ENCODE measurements around the gene CCDC87. TPM values are rescaled to one million over a fixed set of nuclear protein-coding genes. Genes with fewer than 3 reads are reported as not detected.
A peak's percentile ranks its signal among the peaks of the same experiment; 100 is the strongest.

Gene CCDC87
- total RNA-seq, 1 experiment from 2014 or later = 1.1 TPM

GRCh38 chr11:66566221-66566620 lies 26.6 kb downstream of the CCDC87 start:
- Mint-ChIP-seq H3K27ac (peak overlapping the region in 1 of 3 experiments; percentile 33; a peak in 3 of 7 replicates), H3K4me1 (peaks cover 24 to 28% of the 10 kb centered on the region in 2 experiments), H3K9me3 (peaks cover 3 to 4% of the 10 kb centered on the region in 2 experiments; a peak in 2 of 5 replicates)

More at GRCh38 chr11:66566221-66566620, 26.6 kb downstream of the CCDC87 start:
- no peak overlapping the region for H3T11ph ChIP-seq (ENCODE audit: low read length)
- no peak overlapping the region for H3K9ac ChIP-seq (ENCODE audit: extremely low read depth, insufficient read length, low read length)
- H3K27me3 Mint-ChIP-seq (ENCODE audit: low read depth) = peaks cover 2% of the 10 kb centered on the region
- H4K91ac ChIP-seq (ENCODE audit: insufficient read length, low read depth, low read length) = no peak overlapping the region
- no peaks in the 10 kb centered on the region for H3K79me1 ChIP-seq (ENCODE audit: insufficient read depth, low read depth, low read length, poor library complexity, severe bottlenecking)
- H3K56ac ChIP-seq (ENCODE audit: insufficient read length, low read depth, low read length) = no peak overlapping the region
- no peaks in the 10 kb centered on the region for H4K20me1 ChIP-seq (ENCODE audit: control insufficient read depth, insufficient read depth, insufficient read length)
- H3K23me2 ChIP-seq (ENCODE audit: insufficient read length, low read depth, low read length, poor library complexity, severe bottlenecking) = no peaks in the 10 kb centered on the region
- H3K14ac ChIP-seq (ENCODE audit: insufficient read depth, low read length) = no peak overlapping the region
- no peak for TF ChIP-seq CTCF (conservative IDR thresholded peaks at IDR 0.05)
- no peak overlapping the region for H4K8ac ChIP-seq (replicated peaks; ENCODE audit: insufficient read length, low read depth, low read length)
- no peak overlapping the region for H2AK5ac ChIP-seq (ENCODE audit: insufficient read length, low read length)
- no peak for DNase-seq
- no peak overlapping the region for H2AFZ ChIP-seq (ENCODE audit: low read length)
- no peak overlapping the region for H2BK5ac ChIP-seq (ENCODE audit: insufficient read length, low read length)
- peaks cover 3 to 36% (median 24%) of the 10 kb centered on the region in 3 experiments for H3K36me3 Mint-ChIP-seq (ENCODE audit: insufficient read depth in 1 of 3, low read depth in 3 of 3)
- H3K4me3 Mint-ChIP-seq = no peak overlapping the region
- H3K4ac ChIP-seq (ENCODE audit: low read depth, low read length) = no peak overlapping the region
- H4K5ac ChIP-seq (ENCODE audit: insufficient read length, low read depth, low read length) = no peak overlapping the region
- no peak overlapping the region for H3K18ac ChIP-seq (ENCODE audit: insufficient read length, low read depth, low read length)
- H2BK120ac ChIP-seq (ENCODE audit: low read depth, low read length, poor library complexity, severe bottlenecking) = no peak overlapping the region
- H2BK15ac ChIP-seq (ENCODE audit: low read depth, low read length) = no peak overlapping the region
- H3K23ac ChIP-seq (ENCODE audit: insufficient read length, low read depth, low read length) = no peak overlapping the region
- H3K9me3 ChIP-seq (ENCODE audit: control insufficient read depth, low read depth, low read length) = no peaks in the 10 kb centered on the region
- no peak overlapping the region for H3K27ac ChIP-seq (ENCODE audit: insufficient read length, low read depth, low read length)
- H3K27me3 ChIP-seq (ENCODE audit: insufficient read depth, low read length) = no peaks in the 10 kb centered on the region
- H3K4me1 ChIP-seq (ENCODE audit: insufficient read depth, low read length) = peaks cover 11% of the 10 kb centered on the region
- no peaks in the 10 kb centered on the region for H3K79me2 ChIP-seq (ENCODE audit: insufficient read depth, low read length)
- WGBS (ENCODE audit: extremely low coverage, insufficient read length, low lambda C conversion rate) = no CpG with 5 or more reads among the region's 8 CpGs
- no peak overlapping the region for H2BK20ac ChIP-seq (ENCODE audit: low read depth, low read length, poor library complexity, severe bottlenecking)
- H2BK12ac ChIP-seq (ENCODE audit: insufficient read length, low read depth, low read length) = no peak overlapping the region
- H3K4me2 ChIP-seq (ENCODE audit: insufficient read depth, insufficient read length, low read length) = no peak overlapping the region

All from H9 (cell line).